Measurements from ENCODE around the gene MAP3K10.

DNA sequence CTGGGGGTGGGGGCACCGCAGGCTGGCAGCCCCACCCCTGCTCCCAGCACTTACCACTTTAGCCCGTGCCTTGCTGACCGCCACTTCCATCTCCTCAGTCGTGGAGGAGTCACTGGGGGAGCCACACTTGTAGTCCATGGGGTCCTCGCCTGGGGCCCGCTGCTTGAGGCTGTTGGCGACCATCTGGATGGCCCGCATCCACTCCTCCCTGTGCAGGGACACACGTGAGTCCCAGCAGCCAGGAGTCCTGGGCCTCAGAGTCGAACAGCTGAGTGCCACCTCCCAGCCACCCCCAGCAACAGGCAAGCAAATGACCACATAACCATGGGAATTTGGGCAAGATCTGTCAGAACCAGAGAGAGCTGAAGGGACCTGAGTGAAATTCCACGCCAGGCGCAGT lies 51.3 kb downstream of the MAP3K10 start:
- TF ChIP-seq, protein P1, sequence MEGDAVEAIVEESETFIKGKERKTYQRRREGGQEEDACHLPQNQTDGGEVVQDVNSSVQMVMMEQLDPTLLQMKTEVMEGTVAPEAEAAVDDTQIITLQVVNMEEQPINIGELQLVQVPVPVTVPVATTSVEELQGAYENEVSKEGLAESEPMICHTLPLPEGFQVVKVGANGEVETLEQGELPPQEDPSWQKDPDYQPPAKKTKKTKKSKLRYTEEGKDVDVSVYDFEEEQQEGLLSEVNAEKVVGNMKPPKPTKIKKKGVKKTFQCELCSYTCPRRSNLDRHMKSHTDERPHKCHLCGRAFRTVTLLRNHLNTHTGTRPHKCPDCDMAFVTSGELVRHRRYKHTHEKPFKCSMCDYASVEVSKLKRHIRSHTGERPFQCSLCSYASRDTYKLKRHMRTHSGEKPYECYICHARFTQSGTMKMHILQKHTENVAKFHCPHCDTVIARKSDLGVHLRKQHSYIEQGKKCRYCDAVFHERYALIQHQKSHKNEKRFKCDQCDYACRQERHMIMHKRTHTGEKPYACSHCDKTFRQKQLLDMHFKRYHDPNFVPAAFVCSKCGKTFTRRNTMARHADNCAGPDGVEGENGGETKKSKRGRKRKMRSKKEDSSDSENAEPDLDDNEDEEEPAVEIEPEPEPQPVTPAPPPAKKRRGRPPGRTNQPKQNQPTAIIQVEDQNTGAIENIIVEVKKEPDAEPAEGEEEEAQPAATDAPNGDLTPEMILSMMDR (conservative IDR thresholded peaks at IDR 0.05): no peak
- no peak for TF ChIP-seq ZFX (IDR thresholded peaks at IDR 0.05)
